GM12878 (cell line): ENCODE results near the gene MEIOB. TPM values are rescaled to one million over a fixed set of nuclear protein-coding genes. Genes with fewer than 3 reads are reported as not detected.

Source experiments
- ATAC-seq: fragments of 200-7000 bp; cut with Tn5 transposase; 3 replicates; pipeline ENCODE4 v1.9.1; 2020; ENCODE audit warnings: mild to moderate bottlenecking, moderate library complexity
- BruUV-seq: library from RNA; stranded (reverse); fragments of 400-500 nt; replicated peaks from 2 replicates; lab custom pipeline; 2021; lab: Mats Ljungman, UMichigan
- CTCF ChIA-PET: fragments of 300-600 bp; sonication (Branson Sonifier 250); formaldehyde crosslinking; extraction: SDS; loops from one replicate; lab custom pipeline; 2021; ENCODE audit warnings: inconsistent platforms; lab: Yijun Ruan, JAX
- POLR2A ChIA-PET: fragments of 350-600 bp; formaldehyde crosslinking; extraction: SDS; loops from one replicate; lab custom pipeline; 2021; ENCODE audit warnings: inconsistent platforms; lab: Charles Lee
- RAD21 ChIA-PET: fragments of 300-600 bp; sonication (Branson Sonifier 250); formaldehyde crosslinking; loops from one replicate; lab custom pipeline; 2023; ENCODE audit warnings: antibody characterized with exemption; ENCODE audit not compliant: unreplicated experiment; lab: Charles Lee
- SMC1A ChIA-PET: fragments of 300-600 bp; sonication (Branson Sonifier 250); formaldehyde crosslinking; loops from one replicate; lab custom pipeline; 2023; ENCODE audit not compliant: unreplicated experiment, uncharacterized antibody; lab: Charles Lee
- DNase-seq: peaks from one replicate; pipeline ENCODE4 v3.0.0-alpha.2; 2011; ENCODE audit warnings: low read depth, low spot score
- FAIRE-seq: peaks from 3 replicates; lab custom pipeline; 2011; peaks lifted over from hg19 to GRCh38; lab: Jason Lieb, UNC
- H2AFZ ChIP-seq: 2 replicates; pipeline ENCODE4 v1.6.0; 2011; ENCODE audit warnings: low read depth, low read length, control low read depth; ENCODE audit not compliant: control insufficient read depth
- H3K27ac ChIP-seq: 2 replicates; pipeline ENCODE4 v1.5.1; 2011; ENCODE audit warnings: control low read depth; ENCODE audit not compliant: control insufficient read depth, insufficient read depth
- H3K27me3 ChIP-seq, 2 experiments: replicated peaks in 1 of 2; 2 replicates each; pipeline versions ENCODE4 v1.6.0 to v1.6.1; 2011; ENCODE audit warnings: low read length in 1 of 2; ENCODE audit not compliant: control insufficient read depth in 2 of 2, insufficient read depth in 2 of 2
- H3K36me3 ChIP-seq, 2 experiments: 2 replicates each; pipeline ENCODE4 v1.5.1; 2011; ENCODE audit warnings: low read length in 1 of 2; ENCODE audit not compliant: control insufficient read depth in 2 of 2, insufficient read depth in 2 of 2
- H3K4me1 ChIP-seq: 2 replicates; pipeline ENCODE4 v1.6.1; 2011; ENCODE audit warnings: mild to moderate bottlenecking, low read length, moderate library complexity, mixed read lengths; ENCODE audit not compliant: control insufficient read depth, insufficient read depth
- H3K4me2 ChIP-seq: 2 replicates; pipeline ENCODE4 v1.6.0; 2011; ENCODE audit warnings: control low read depth; ENCODE audit not compliant: control insufficient read depth, insufficient read depth
- H3K4me3 ChIP-seq: fragments of 200-600 bp; sonication (generic); 2 replicates; pipeline ENCODE4 v1.5.1; 2016
- H3K79me2 ChIP-seq: 2 replicates; pipeline ENCODE4 v1.6.0; 2011; ENCODE audit warnings: low read length; ENCODE audit not compliant: control insufficient read depth, insufficient read depth
- H3K9ac ChIP-seq: 2 replicates; pipeline ENCODE4 v1.8.0; 2011; ENCODE audit warnings: low read length, control low read depth, mixed read lengths; ENCODE audit not compliant: control insufficient read depth, insufficient read depth
- H3K9me3 ChIP-seq: replicated peaks from 3 replicates; pipeline ENCODE4 v1.5.1; 2011; ENCODE audit warnings: mild to moderate bottlenecking, low read length; ENCODE audit not compliant: control insufficient read depth, insufficient read depth
- H4K20me1 ChIP-seq: 2 replicates; pipeline ENCODE4 v1.6.0; 2011; ENCODE audit not compliant: control insufficient read depth, insufficient read depth
- ATF7 ChIP-seq: fragments of 450-650 bp; IDR thresholded peaks from 2 replicates; pipeline ENCODE4 v1.6.1; 2016; ENCODE audit warnings: low read depth, mild to moderate bottlenecking
- BCL3 ChIP-seq: IDR thresholded peaks from 2 replicates; pipeline ENCODE4 v1.6.1; 2011; ENCODE audit warnings: borderline replicate concordance, low read depth, mild to moderate bottlenecking, moderate library complexity, low read length; ENCODE audit not compliant: insufficient read depth, poor library complexity, severe bottlenecking
- CHD2 ChIP-seq: IDR thresholded peaks from 2 replicates; pipeline ENCODE4 v1.6.1; 2011; ENCODE audit warnings: low read depth, low read length, improper control_type of control experiment, borderline replicate concordance
- EGR1 ChIP-seq, 2 experiments: IDR thresholded peaks; 1 replicate in 1 of 2; 2 replicates in 1 of 2; pipeline ENCODE4 v1.6.1; 2011 to 2012; ENCODE audit warnings: low read depth in 2 of 2, low read length in 2 of 2, borderline replicate concordance in 1 of 2, mild to moderate bottlenecking in 1 of 2, moderate library complexity in 1 of 2
- JUNB ChIP-seq: IDR thresholded peaks from 2 replicates; pipeline ENCODE4 v1.6.1; 2016; ENCODE audit warnings: antibody characterized with exemption, mild to moderate bottlenecking
- RB1 ChIP-seq: fragments of 450-650 bp; formaldehyde crosslinking; IDR thresholded peaks from 2 replicates; pipeline ENCODE4 v1.6.1; 2017; ENCODE audit warnings: mild to moderate bottlenecking, borderline replicate concordance
- SMAD5 ChIP-seq: IDR thresholded peaks from 2 replicates; pipeline ENCODE4 v1.6.1; 2016; ENCODE audit warnings: antibody characterized with exemption, low read depth
- ZBTB40 ChIP-seq: fragments of 450-650 bp; IDR thresholded peaks from 2 replicates; pipeline ENCODE4 v1.6.1; 2016; ENCODE audit warnings: mild to moderate bottlenecking, moderate library complexity, borderline replicate concordance
- WGBS: methylation state at CpG from one replicate; pipeline ENCODE4 v1.1.6; 2016; ENCODE audit warnings: low lambda C conversion rate; ENCODE audit not compliant: insufficient replicate concordance, insufficient coverage; ENCODE audit errors: missing lambda C conversion rate; 5-methylcytosine and 5-hydroxymethylcytosine counted together
- in situ Hi-C: fragments of 300-500 bp; cut with MboI; formaldehyde crosslinking; loops from 9 replicates; pipeline ENCODE4 v1.14.3; 2018; ENCODE audit warnings: mixed read lengths
- intact Hi-C: fragments of 100-400 bp; cut with micrococcal nuclease; formaldehyde crosslinking; loops from one replicate; pipeline ENCODE4 v1.14.2; 2022; ENCODE audit not compliant: unreplicated experiment
- polyA plus RNA-seq, 11 experiments: library from polyadenylated mRNA; depleted of rRNA in 4 of 11; unstranded in 6 of 11; stranded (reverse) in 5 of 11; fragments of >200 nt; fragmentation: Nextera tagmentation in 4 of 11; fragmentation: Illumina TruSeq in 1 of 11; extraction: Ambion mirVana in 4 of 11; extraction: Trizol in 1 of 11; gene quantifications; 1 replicate in 1 of 11; 2 replicates in 10 of 11; pipeline versions ENCODE4 v1.2.1 to v1.2.3, GENCODE V29; 2011 to 2016; ENCODE audit warnings: inconsistent platforms in 2 of 11, missing spikeins in 2 of 11, low read depth in 1 of 11
- total RNA-seq, 4 experiments: library from RNA; depleted of rRNA in 3 of 4; stranded (reverse); fragments of >200 nt in 3 of 4; fragmentation: Illumina TruSeq in 1 of 4; extraction: Trizol in 1 of 4; gene quantifications; 2 replicates each; pipeline versions ENCODE4 v1.2.1 to v1.2.3, GENCODE V29; 2013 to 2021
- TF ChIP-seq, protein P1 (sequence below): IDR thresholded peaks from 2 replicates; pipeline ENCODE4 v1.6.1; 2012; ENCODE audit warnings: low read length, inconsistent platforms
- TF ChIP-seq, protein P2 (sequence below): fragments of 450-650 bp; conservative IDR thresholded peaks from 2 replicates; pipeline ENCODE4 v1.6.1; 2017; ENCODE audit warnings: mild to moderate bottlenecking, moderate library complexity

The MEIOB gene
- total and polyA plus RNA-seq, 10 of the 15 experiments (the other 5 are each of a cell fraction or from before 2014, with no cell fraction given) = 0.04 to 0.26 (median 0.09) TPM; not detected in 5

GRCh38 chr16:1906055-1906845 is 34.3 kb upstream of the MEIOB start (continued):
- TF ChIP-seq, protein P1, sequence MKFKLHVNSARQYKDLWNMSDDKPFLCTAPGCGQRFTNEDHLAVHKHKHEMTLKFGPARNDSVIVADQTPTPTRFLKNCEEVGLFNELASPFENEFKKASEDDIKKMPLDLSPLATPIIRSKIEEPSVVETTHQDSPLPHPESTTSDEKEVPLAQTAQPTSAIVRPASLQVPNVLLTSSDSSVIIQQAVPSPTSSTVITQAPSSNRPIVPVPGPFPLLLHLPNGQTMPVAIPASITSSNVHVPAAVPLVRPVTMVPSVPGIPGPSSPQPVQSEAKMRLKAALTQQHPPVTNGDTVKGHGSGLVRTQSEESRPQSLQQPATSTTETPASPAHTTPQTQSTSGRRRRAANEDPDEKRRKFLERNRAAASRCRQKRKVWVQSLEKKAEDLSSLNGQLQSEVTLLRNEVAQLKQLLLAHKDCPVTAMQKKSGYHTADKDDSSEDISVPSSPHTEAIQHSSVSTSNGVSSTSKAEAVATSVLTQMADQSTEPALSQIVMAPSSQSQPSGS = no peak

- no peaks in the 10 kb centered on the region for H4K20me1 ChIP-seq
- H3K27ac ChIP-seq = no peak overlapping the region
- no peaks in the 10 kb centered on the region for H3K79me2 ChIP-seq
- no peaks in the 10 kb centered on the region for H3K9me3 ChIP-seq
- SMC1A ChIA-PET = no interaction called here
- RAD21 ChIA-PET = no interaction called here
- CTCF ChIA-PET = no interaction called here
- no peak overlapping the region for H2AFZ ChIP-seq
- FAIRE-seq (no peak), DNase-seq (no peak), ATAC-seq (no peak)
- no peaks in the 10 kb centered on the region for H3K36me3 ChIP-seq
- no peaks in the 10 kb centered on the region for H3K27me3 ChIP-seq
- no peak overlapping the region for H3K9ac ChIP-seq
- BruUV-seq = no TSS peak
- POLR2A ChIA-PET = no interaction called here
- no peaks in the 10 kb centered on the region for H3K4me1 ChIP-seq
- intact Hi-C loops = no loop called here
- in situ Hi-C loops = no loop called here
- H3K4me2 ChIP-seq = no peak overlapping the region
- 35% methylated on average over 22 of the region's 22 CpGs for WGBS
- H3K4me3 ChIP-seq = no peak overlapping the region
- no peak for TF ChIP-seq CHD2
- no peak for TF ChIP-seq JUNB
- no peak for TF ChIP-seq ZBTB40
- no peak for TF ChIP-seq SMAD5
- no peak for TF ChIP-seq BCL3
- TF ChIP-seq ATF7 = no peak
- no peak for TF ChIP-seq RB1
- no peak for TF ChIP-seq EGR1 (IDR thresholded peaks at IDR 0.05; ENCODE audit: borderline replicate concordance in 1 of 2, low read depth in 2 of 2, low read length in 2 of 2)
- TF ChIP-seq, protein P2, sequence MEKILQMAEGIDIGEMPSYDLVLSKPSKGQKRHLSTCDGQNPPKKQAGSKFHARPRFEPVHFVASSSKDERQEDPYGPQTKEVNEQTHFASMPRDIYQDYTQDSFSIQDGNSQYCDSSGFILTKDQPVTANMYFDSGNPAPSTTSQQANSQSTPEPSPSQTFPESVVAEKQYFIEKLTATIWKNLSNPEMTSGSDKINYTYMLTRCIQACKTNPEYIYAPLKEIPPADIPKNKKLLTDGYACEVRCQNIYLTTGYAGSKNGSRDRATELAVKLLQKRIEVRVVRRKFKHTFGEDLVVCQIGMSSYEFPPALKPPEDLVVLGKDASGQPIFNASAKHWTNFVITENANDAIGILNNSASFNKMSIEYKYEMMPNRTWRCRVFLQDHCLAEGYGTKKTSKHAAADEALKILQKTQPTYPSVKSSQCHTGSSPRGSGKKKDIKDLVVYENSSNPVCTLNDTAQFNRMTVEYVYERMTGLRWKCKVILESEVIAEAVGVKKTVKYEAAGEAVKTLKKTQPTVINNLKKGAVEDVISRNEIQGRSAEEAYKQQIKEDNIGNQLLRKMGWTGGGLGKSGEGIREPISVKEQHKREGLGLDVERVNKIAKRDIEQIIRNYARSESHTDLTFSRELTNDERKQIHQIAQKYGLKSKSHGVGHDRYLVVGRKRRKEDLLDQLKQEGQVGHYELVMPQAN = no peak
These were observed 32.2 kb upstream of the MEIOB start for GRCh38 chr16:1903845-1904840.
